ENCODE data around the gene LY6G6F. TPM values are rescaled to one million over a fixed set of nuclear protein-coding genes. Genes with fewer than 3 reads are reported as not detected.

LY6G6F gene
- total RNA-seq, 1 donor from 2014 or later: not detected

- peaks cover 1% of the 10 kb centered on the region for H3K36me3 ChIP-seq (ENCODE audit: control insufficient read depth, insufficient read depth, low read length)
- no peak for DNase-seq (ENCODE audit: low read depth)
- TF ChIP-seq, protein P1, sequence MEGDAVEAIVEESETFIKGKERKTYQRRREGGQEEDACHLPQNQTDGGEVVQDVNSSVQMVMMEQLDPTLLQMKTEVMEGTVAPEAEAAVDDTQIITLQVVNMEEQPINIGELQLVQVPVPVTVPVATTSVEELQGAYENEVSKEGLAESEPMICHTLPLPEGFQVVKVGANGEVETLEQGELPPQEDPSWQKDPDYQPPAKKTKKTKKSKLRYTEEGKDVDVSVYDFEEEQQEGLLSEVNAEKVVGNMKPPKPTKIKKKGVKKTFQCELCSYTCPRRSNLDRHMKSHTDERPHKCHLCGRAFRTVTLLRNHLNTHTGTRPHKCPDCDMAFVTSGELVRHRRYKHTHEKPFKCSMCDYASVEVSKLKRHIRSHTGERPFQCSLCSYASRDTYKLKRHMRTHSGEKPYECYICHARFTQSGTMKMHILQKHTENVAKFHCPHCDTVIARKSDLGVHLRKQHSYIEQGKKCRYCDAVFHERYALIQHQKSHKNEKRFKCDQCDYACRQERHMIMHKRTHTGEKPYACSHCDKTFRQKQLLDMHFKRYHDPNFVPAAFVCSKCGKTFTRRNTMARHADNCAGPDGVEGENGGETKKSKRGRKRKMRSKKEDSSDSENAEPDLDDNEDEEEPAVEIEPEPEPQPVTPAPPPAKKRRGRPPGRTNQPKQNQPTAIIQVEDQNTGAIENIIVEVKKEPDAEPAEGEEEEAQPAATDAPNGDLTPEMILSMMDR (IDR thresholded peaks at IDR 0.05; ENCODE audit: insufficient read depth, low read length, poor library complexity, severe bottlenecking): no peak
- no peaks in the 10 kb centered on the region for H3K27me3 ChIP-seq (ENCODE audit: control insufficient read depth, insufficient read depth, low read length)
- H3K4me3 ChIP-seq (ENCODE audit: low read depth, low read length): peak overlapping the region; percentile 89
These were observed 21.3 kb downstream of the LY6G6F start for GRCh38 chr6:31727717-31728671.

DNA sequence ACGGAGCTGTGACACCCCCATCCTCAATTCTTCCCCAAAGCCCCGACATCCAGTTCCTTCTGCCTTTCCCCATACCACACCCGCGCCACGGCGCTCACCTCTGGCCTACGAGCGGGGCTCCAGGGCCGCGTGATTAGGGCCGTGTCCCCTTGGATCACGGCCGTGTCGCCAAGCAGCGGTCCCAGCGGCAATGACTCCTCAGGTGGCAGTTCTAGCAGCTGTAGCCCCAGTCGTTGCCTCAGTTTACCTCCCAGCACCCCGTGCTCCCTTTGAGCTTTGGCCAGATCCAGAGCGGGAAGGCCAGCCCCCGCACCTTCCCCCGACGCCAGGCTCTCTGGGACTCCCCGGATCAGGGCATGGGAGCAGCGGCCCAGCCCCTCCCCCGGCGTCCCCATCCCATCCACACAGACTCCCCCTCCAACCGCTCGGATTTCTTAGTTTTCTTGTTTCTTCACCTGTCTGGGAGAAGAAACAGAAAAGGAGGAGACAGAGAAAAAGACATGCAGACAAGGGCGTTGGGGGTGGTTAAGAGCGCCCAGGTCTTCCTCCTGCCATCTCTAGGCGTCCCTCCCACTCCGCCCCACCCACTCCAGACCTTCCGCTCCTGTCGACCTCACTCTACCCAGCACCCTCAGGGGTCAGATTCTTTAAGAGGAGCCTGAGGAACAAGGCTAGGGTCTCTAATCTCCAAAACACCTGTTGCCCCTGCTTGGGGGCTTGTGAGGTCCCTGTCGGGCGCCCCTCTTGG lies 22.3 kb downstream of the LY6G6F start, which contains the start of gene DDAH2:
Gene DDAH2 (minus strand): TSS at position 533 of the 748 bp plus-strand sequence. CDS start 138 bp downstream, at position 395.
- Histone ChIP-seq H3K4me3 (ENCODE audit: low read depth, low read length) (peak within 1 kb of the TSS; percentile 89), H3K36me3 (ENCODE audit: control insufficient read depth, insufficient read depth, low read length) (peaks cover 1% of the 10 kb centered on the region), H3K27me3 (ENCODE audit: control insufficient read depth, insufficient read depth, low read length) (no peaks in the 10 kb centered on the region)
- no peak for DNase-seq (ENCODE audit: low read depth)
- TF ChIP-seq, protein P1 (IDR thresholded peaks at IDR 0.05; ENCODE audit: insufficient read depth, low read length, poor library complexity, severe bottlenecking): no peak

GRCh38 chr6:31729515-31729978 lies 22.9 kb downstream of the LY6G6F start:
- no peaks in the 10 kb centered on the region for H3K27me3 ChIP-seq (ENCODE audit: control insufficient read depth, insufficient read depth, low read length)
- peak overlapping the region; percentile 89 for H3K4me3 ChIP-seq (ENCODE audit: low read depth, low read length)
- DNase-seq (ENCODE audit: low read depth): peak; percentile 52
- TF ChIP-seq, protein P1 (IDR thresholded peaks at IDR 0.05; ENCODE audit: insufficient read depth, low read length, poor library complexity, severe bottlenecking): peak; percentile 75
- H3K36me3 ChIP-seq (ENCODE audit: control insufficient read depth, insufficient read depth, low read length): peaks cover 1% of the 10 kb centered on the region

GRCh38 chr6:31729979-31730630 lies 23.4 kb downstream of the LY6G6F start:
- peak overlapping the region; percentile 89 for H3K4me3 ChIP-seq (ENCODE audit: low read depth, low read length)
- H3K36me3 ChIP-seq (ENCODE audit: control insufficient read depth, insufficient read depth, low read length): peaks cover 1% of the 10 kb centered on the region
- TF ChIP-seq, protein P1 (IDR thresholded peaks at IDR 0.05; ENCODE audit: insufficient read depth, low read length, poor library complexity, severe bottlenecking): no peak
- H3K27me3 ChIP-seq (ENCODE audit: control insufficient read depth, insufficient read depth, low read length): no peaks in the 10 kb centered on the region
- DNase-seq (ENCODE audit: low read depth): no peak

- no peak overlapping the region for H3K4me3 ChIP-seq (ENCODE audit: low read depth, low read length)
- H3K27me3 ChIP-seq (ENCODE audit: control insufficient read depth, insufficient read depth, low read length): no peaks in the 10 kb centered on the region
- DNase-seq (ENCODE audit: low read depth): no peak
- TF ChIP-seq, protein P1 (IDR thresholded peaks at IDR 0.05; ENCODE audit: insufficient read depth, low read length, poor library complexity, severe bottlenecking): no peak
- H3K36me3 ChIP-seq (ENCODE audit: control insufficient read depth, insufficient read depth, low read length): peaks cover 1% of the 10 kb centered on the region
These were observed 24.0 kb downstream of the LY6G6F start for GRCh38 chr6:31730631-31731086.

Data from kidney epithelial cell (primary cell).